HCT116 (cell line): Measurements from ENCODE around the gene IGLL5. TPM values are rescaled to one million over a fixed set of nuclear protein-coding genes. Genes with fewer than 3 reads are reported as not detected.

Source experiments
- ATAC-seq: fragments of 200-7000 bp; cut with Tn5 transposase; 2 replicates; pipeline ENCODE4 v1.9.1; 2020; ENCODE audit warnings: mild to moderate bottlenecking, moderate library complexity
- BruUV-seq: library from RNA; stranded (reverse); fragments of 400-500 nt; replicated peaks from 2 replicates; lab custom pipeline; 2021; lab: Mats Ljungman, UMichigan
- CTCF ChIA-PET: fragments of 300-600 bp; sonication (Branson Sonifier 250); formaldehyde crosslinking; loops from one replicate; lab custom pipeline; 2021; ENCODE audit warnings: antibody characterized with exemption; lab: Charles Lee
- POLR2A ChIA-PET: fragments of 300-600, 350-600 bp; sonication (Branson Sonifier 250); formaldehyde crosslinking; loops from one replicate; lab custom pipeline; 2021; ENCODE audit warnings: antibody characterized with exemption; lab: Charles Lee
- RAD21 ChIA-PET, 2 experiments: fragments of 300-600 bp; sonication (Branson Sonifier 250); formaldehyde crosslinking; loops; one replicate each; lab custom pipeline; 2023; ENCODE audit warnings: low total read pairs in 2 of 2; ENCODE audit not compliant: uncharacterized antibody in 2 of 2, unreplicated experiment in 2 of 2, low non-redundant PET in 1 of 2; lab: Charles Lee
- DNase-seq: peaks from one replicate; pipeline ENCODE4 v3.0.0-alpha.2; 2010; ENCODE audit warnings: low read depth, low spot score
- H2AFZ ChIP-seq: fragments of 200-600 bp; shearing (Covaris generic), sonication (generic); 2 replicates; pipeline ENCODE4 v1.6.1; 2017; ENCODE audit warnings: low read depth, mixed run types, mixed read lengths, antibody characterized with exemption, low read length; ENCODE audit not compliant: poor library complexity, severe bottlenecking
- H3K27ac ChIP-seq: 2 replicates; pipeline ENCODE4 v1.5.1; 2012; ENCODE audit warnings: low read depth, low read length
- H3K27me3 ChIP-seq: fragments of 200-600 bp; sonication (generic); 2 replicates; pipeline ENCODE4 v1.6.1; 2016; ENCODE audit warnings: mixed run types, low read length, mixed read lengths; ENCODE audit not compliant: insufficient read depth
- H3K36me3 ChIP-seq, 2 experiments: fragments of 200-500 bp in 1 of 2; fragments of 200-600 bp in 1 of 2; sonication (Bioruptor generic) in 1 of 2; sonication (generic) in 1 of 2; 2 replicates each; pipeline versions ENCODE4 v1.5.1 to v1.6.1; 2014 to 2016; ENCODE audit warnings: low read length in 2 of 2, inconsistent platforms in 1 of 2, mixed read lengths in 1 of 2, mixed run types in 1 of 2; ENCODE audit not compliant: insufficient read depth in 2 of 2, control insufficient read depth in 1 of 2
- H3K4me1 ChIP-seq, 2 experiments: fragments of 200-600 bp in 1 of 2; sonication (generic) in 1 of 2; 2 replicates each; pipeline versions ENCODE4 v1.5.1 to v1.6.1; 2012 to 2017; ENCODE audit warnings: low read length in 2 of 2, inconsistent platforms in 1 of 2, mild to moderate bottlenecking in 1 of 2, mixed read lengths in 1 of 2, mixed run types in 1 of 2, moderate library complexity in 1 of 2; ENCODE audit not compliant: insufficient read depth in 2 of 2, control insufficient read depth in 1 of 2
- H3K4me2 ChIP-seq: fragments of 200-600 bp; sonication (generic); 2 replicates; pipeline ENCODE4 v1.6.1; 2017; ENCODE audit warnings: mixed run types, low read length, mixed read lengths
- H3K4me3 ChIP-seq, 2 experiments: fragments of 200-600 bp in 1 of 2; sonication (generic) in 1 of 2; replicated peaks in 1 of 2; 2 replicates each; pipeline ENCODE4 v1.5.1; 2011 to 2016; ENCODE audit warnings: low read length in 2 of 2, control low read depth in 1 of 2, low read depth in 1 of 2, mild to moderate bottlenecking in 1 of 2, mixed read lengths in 1 of 2, mixed run types in 1 of 2
- H3K79me2 ChIP-seq: fragments of 200-600 bp; sonication (generic); 2 replicates; pipeline ENCODE4 v1.6.1; 2017; ENCODE audit warnings: mild to moderate bottlenecking, mixed run types, low read length, moderate library complexity, mixed read lengths; ENCODE audit not compliant: insufficient read depth
- H3K9ac ChIP-seq: fragments of 200-600 bp; sonication (generic); 2 replicates; pipeline ENCODE4 v1.6.1; 2016; ENCODE audit warnings: low read length, mixed read lengths
- H3K9me2 ChIP-seq: fragments of 200-600 bp; sonication (generic), shearing (Covaris generic); 2 replicates; pipeline ENCODE4 v1.6.1; 2017; ENCODE audit warnings: mixed run types, mild to moderate bottlenecking, moderate library complexity; ENCODE audit not compliant: insufficient read depth
- H3K9me3 ChIP-seq, 2 experiments: fragments of 200-500 bp in 1 of 2; fragments of 200-600 bp in 1 of 2; sonication (Bioruptor generic) in 1 of 2; sonication (generic) in 1 of 2; 2 replicates each; pipeline ENCODE4 v1.6.1; 2014 to 2017; ENCODE audit warnings: low read length in 2 of 2, mixed read lengths in 2 of 2, inconsistent platforms in 1 of 2, low read depth in 1 of 2, mild to moderate bottlenecking in 1 of 2, mixed run types in 1 of 2, moderate library complexity in 1 of 2; ENCODE audit not compliant: control insufficient read depth in 1 of 2, insufficient read depth in 1 of 2
- H4K20me1 ChIP-seq: fragments of 200-600 bp; sonication (generic), shearing (Covaris generic); 2 replicates; pipeline ENCODE4 v1.6.1; 2017; ENCODE audit warnings: mixed run types, mild to moderate bottlenecking, moderate library complexity; ENCODE audit not compliant: insufficient read depth
- CBX3 ChIP-seq: IDR thresholded peaks from 2 replicates; pipeline ENCODE4 v1.6.1; 2012; ENCODE audit warnings: low read depth
- CEBPB ChIP-seq: IDR thresholded peaks from 2 replicates; pipeline ENCODE4 v1.6.1; 2012; ENCODE audit warnings: low read depth
- EZH2 ChIP-seq: fragments of 200-600 bp; sonication (generic); IDR thresholded peaks from 2 replicates; pipeline ENCODE4 v1.6.1; 2017; ENCODE audit warnings: antibody characterized with exemption, mixed run types
- EZH2phosphoT487 ChIP-seq: fragments of 200-600 bp; IDR thresholded peaks from 2 replicates; pipeline ENCODE4 v1.6.1; 2018; ENCODE audit warnings: antibody characterized with exemption, borderline replicate concordance
- FOSL1 ChIP-seq: IDR thresholded peaks from 2 replicates; pipeline ENCODE4 v1.6.1; 2012; ENCODE audit warnings: low read depth
- JUND ChIP-seq: IDR thresholded peaks from 2 replicates; pipeline ENCODE4 v1.6.1; 2012
- POLR2A ChIP-seq: IDR thresholded peaks from 2 replicates; pipeline ENCODE4 v1.7.0; 2011; ENCODE audit warnings: borderline replicate concordance; ENCODE audit not compliant: insufficient read depth, insufficient read length; ENCODE audit errors: extremely low read depth
- POLR2AphosphoS5 ChIP-seq: IDR thresholded peaks from 2 replicates; pipeline ENCODE4 v1.6.1; 2011; ENCODE audit warnings: mild to moderate bottlenecking, low read depth, low read length, moderate library complexity
- RAD21 ChIP-seq: IDR thresholded peaks from 2 replicates; pipeline ENCODE4 v1.6.1; 2012; ENCODE audit warnings: low read depth, mild to moderate bottlenecking
- SIN3A ChIP-seq: IDR thresholded peaks from 2 replicates; pipeline ENCODE4 v1.6.1; 2012; ENCODE audit warnings: low read depth
- SP1 ChIP-seq: IDR thresholded peaks from 2 replicates; pipeline ENCODE4 v1.6.1; 2012; ENCODE audit warnings: low read depth
- SRF ChIP-seq: IDR thresholded peaks from 2 replicates; pipeline ENCODE4 v1.6.1; 2012; ENCODE audit warnings: low read depth
- TCF7L2 ChIP-seq: IDR thresholded peaks from 2 replicates; pipeline ENCODE4 v1.7.0; 2011; ENCODE audit warnings: borderline replicate concordance, inconsistent platforms; ENCODE audit not compliant: insufficient read depth, insufficient read length; ENCODE audit errors: extremely low read depth
- YY1 ChIP-seq: IDR thresholded peaks from 2 replicates; pipeline ENCODE4 v1.6.1; 2011; ENCODE audit warnings: low read length, low read depth, moderate library complexity, mild to moderate bottlenecking; ENCODE audit not compliant: insufficient replicate concordance; ENCODE audit errors: extremely low read depth
- ZBTB33 ChIP-seq: IDR thresholded peaks from 2 replicates; pipeline ENCODE4 v1.6.1; 2011; ENCODE audit warnings: mild to moderate bottlenecking, low read length, moderate library complexity; ENCODE audit not compliant: insufficient replicate concordance; ENCODE audit errors: extremely low read depth
- ZFX ChIP-seq: fragments of 450-650 bp; IDR thresholded peaks from 2 replicates; pipeline ENCODE4 v1.6.1; 2017
- ZNF274 ChIP-seq: fragments of 200-500 bp; sonication (Bioruptor generic); IDR thresholded peaks from 2 replicates; pipeline ENCODE4 v1.6.1; 2014; ENCODE audit warnings: mild to moderate bottlenecking, low read depth, low read length, inconsistent platforms
- intact Hi-C: fragments of 100-400 bp; cut with micrococcal nuclease; formaldehyde crosslinking; loops from 2 replicates; pipeline ENCODE4 v1.10.0; 2022
- total RNA-seq: library from RNA; stranded (reverse); gene quantifications from one replicate; pipeline ENCODE4 v1.2.1, GENCODE V29; 2021; ENCODE audit not compliant: unreplicated experiment
- TF ChIP-seq, protein P1 (sequence below): IDR thresholded peaks from 2 replicates; pipeline ENCODE4 v1.6.1; 2012

The IGLL5 gene
- total RNA-seq, 1 experiment from 2014 or later: not detected

DNA sequence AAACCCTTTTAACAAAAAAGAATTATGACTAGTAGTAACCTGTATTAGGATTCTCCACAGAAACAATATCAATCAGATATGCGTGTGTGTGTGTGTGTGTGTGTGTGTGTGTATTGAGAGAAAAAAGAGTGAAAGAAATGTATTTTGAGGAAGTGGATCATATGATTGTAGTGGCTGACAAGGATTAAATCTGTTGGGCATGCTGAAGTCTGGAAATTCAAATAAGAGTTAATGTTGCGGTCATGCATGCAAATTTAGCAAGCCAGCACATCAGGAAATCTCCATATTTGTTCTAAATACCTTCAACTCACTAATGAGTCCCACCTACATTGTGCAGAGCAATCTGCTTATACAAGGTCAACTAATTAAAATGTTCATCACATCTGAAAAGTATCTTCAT lies 46.8 kb upstream of the IGLL5 start:
- H3K9ac ChIP-seq: no peak overlapping the region
- H2AFZ ChIP-seq: no peak overlapping the region
- H3K4me2 ChIP-seq: no peak overlapping the region
- DNase-seq (no peak), ATAC-seq (no peak)
- no peaks in the 10 kb centered on the region for H3K79me2 ChIP-seq
- TF ChIP-seq EZH2phosphoT487: no peak
- no peak for TF ChIP-seq CEBPB
- no peak for TF ChIP-seq TCF7L2
- TF ChIP-seq ZFX: no peak
- TF ChIP-seq SRF: no peak
- TF ChIP-seq, protein P1, sequence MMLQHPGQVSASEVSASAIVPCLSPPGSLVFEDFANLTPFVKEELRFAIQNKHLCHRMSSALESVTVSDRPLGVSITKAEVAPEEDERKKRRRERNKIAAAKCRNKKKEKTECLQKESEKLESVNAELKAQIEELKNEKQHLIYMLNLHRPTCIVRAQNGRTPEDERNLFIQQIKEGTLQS: no peak
- TF ChIP-seq RAD21: no peak
- no peak for TF ChIP-seq CBX3
- no peak for TF ChIP-seq ZNF274
- no peak for TF ChIP-seq SP1
- no peak for TF ChIP-seq POLR2A
- TF ChIP-seq EZH2: no peak
- no peak for TF ChIP-seq SIN3A
- TF ChIP-seq POLR2AphosphoS5: no peak
- no peak for TF ChIP-seq ZBTB33
- TF ChIP-seq FOSL1: no peak
- no peak for TF ChIP-seq JUND
- no peak for TF ChIP-seq YY1
- H3K27me3 ChIP-seq: peaks cover 7% of the 10 kb centered on the region; the same call in 1 of the 2 replicates
- POLR2A ChIA-PET: no interaction called here
- H3K9me3 ChIP-seq: no peaks in the 10 kb centered on the region
- CTCF ChIA-PET: no interaction called here
- intact Hi-C loops: no loop called here
- no peaks in the 10 kb centered on the region for H3K36me3 ChIP-seq
- H3K4me1 ChIP-seq: no peaks in the 10 kb centered on the region
- H4K20me1 ChIP-seq: no peaks in the 10 kb centered on the region
- RAD21 ChIA-PET: no interaction called here
- no TSS peak for BruUV-seq
- no peak overlapping the region for H3K4me3 ChIP-seq
- H3K27ac ChIP-seq: no peak overlapping the region
- H3K9me2 ChIP-seq: no peaks in the 10 kb centered on the region
